ENCODE results near the gene UMAD1. TPM values are rescaled to one million over a fixed set of nuclear protein-coding genes. Genes with fewer than 3 reads are reported as not detected.

UMAD1 gene
- total and polyA plus RNA-seq, 2 of the 4 experiments (the other 2 are of a cell fraction): 5.2 to 8.4 TPM

DNA sequence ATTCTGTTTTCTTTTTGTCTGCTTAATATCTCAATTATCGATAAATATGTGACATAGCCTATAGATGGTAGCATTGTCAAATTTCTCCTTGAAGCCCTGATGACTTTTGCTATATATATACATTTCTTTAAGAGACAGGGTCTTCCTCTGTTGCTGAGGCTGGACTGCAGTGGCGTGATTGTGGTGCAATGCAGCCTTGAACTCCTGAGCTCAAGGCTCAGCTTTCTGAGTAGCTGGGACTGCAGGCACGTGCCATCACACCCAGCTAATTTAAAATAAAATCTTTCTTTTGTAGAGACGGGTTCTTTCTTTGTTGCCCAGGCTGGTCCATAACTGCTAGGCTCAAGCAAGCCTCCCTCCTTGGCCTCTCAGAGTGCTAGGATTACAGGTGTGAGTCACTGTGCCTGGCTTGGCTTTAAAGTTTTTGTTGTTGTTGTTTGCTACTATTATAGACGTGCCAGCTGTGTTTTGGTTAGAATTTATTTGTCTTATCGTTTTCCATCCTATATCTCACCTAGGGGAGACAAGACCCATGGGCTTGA is 7.0 kb downstream of the UMAD1 start:
- no peak for DNase-seq
- Histone ChIP-seq H2AK9ac (replicated peaks; ENCODE audit: low read depth, low read length, poor library complexity) (no peak overlapping the region), H2BK120ac (ENCODE audit: low read depth, low read length) (no peak overlapping the region), H2AFZ (replicated peaks; ENCODE audit: low read length, poor library complexity) (no peak overlapping the region), H3K23ac (ENCODE audit: low read depth, low read length) (no peak overlapping the region), H3K27ac (ENCODE audit: insufficient read depth, low read length) (no peak overlapping the region), H3K4me1 (ENCODE audit: control insufficient read depth, insufficient read depth, low read length) (no peaks in the 10 kb centered on the region), H4K5ac (ENCODE audit: low read depth, low read length) (no peak overlapping the region), H3K14ac (replicated peaks; ENCODE audit: low read depth, low read length) (no peak overlapping the region), H3K4me3 (ENCODE audit: insufficient read depth, low read depth, low read length) (no peak overlapping the region), H2BK5ac (ENCODE audit: low read depth, low read length, poor library complexity, severe bottlenecking) (no peak overlapping the region), H3K27me3 (ENCODE audit: control insufficient read depth, insufficient read depth, low read length) (no peaks in the 10 kb centered on the region), H4K20me1 (ENCODE audit: insufficient read depth, low read length) (no peaks in the 10 kb centered on the region), H3K9me1 (ENCODE audit: insufficient read depth, low read length) (no peaks in the 10 kb centered on the region; the same call in 1 of the 2 replicates), H3K9me3 (ENCODE audit: control insufficient read depth, insufficient read depth, low read length) (no peaks in the 10 kb centered on the region), H2BK15ac (ENCODE audit: low read depth, low read length) (no peak overlapping the region), H2AK5ac (ENCODE audit: low read depth, low read length) (no peak overlapping the region), H3K4me2 (ENCODE audit: low read depth, low read length) (no peak overlapping the region), H2BK20ac (ENCODE audit: low read depth, low read length) (no peak overlapping the region), H3K9ac (ENCODE audit: low read depth, low read length) (no peak overlapping the region), H3K18ac (ENCODE audit: low read depth, low read length) (no peak overlapping the region), H3K4ac (ENCODE audit: low read depth, low read length) (no peak overlapping the region), H3K36me3 (ENCODE audit: control insufficient read depth, insufficient read depth, low read length) (no peaks in the 10 kb centered on the region), H4K91ac (ENCODE audit: insufficient read depth, low read depth, low read length) (no peak overlapping the region), H3K79me1 (ENCODE audit: low read depth in 1 of 2, low read length in 2 of 2) (peaks cover 2 to 3% of the 10 kb centered on the region in 2 experiments; a peak in 2 of 4 replicates), H4K8ac (ENCODE audit: low read depth in 2 of 2, low read length in 2 of 2) (no peak overlapping the region), H3K56ac (ENCODE audit: extremely low read depth, insufficient read depth, low read length) (no peak overlapping the region)
- BruUV-seq (replicated peaks): no TSS peak
- TF ChIP-seq USF2 (IDR thresholded peaks at IDR 0.05; ENCODE audit: low read depth, low read length): no peak
- no peak for TF ChIP-seq CHD1 (IDR thresholded peaks at IDR 0.05; ENCODE audit: low read depth, low read length)
- TF ChIP-seq CEBPB (IDR thresholded peaks at IDR 0.05; ENCODE audit: low read depth, low read length): no peak
- TF ChIP-seq SMC3 (IDR thresholded peaks at IDR 0.05; ENCODE audit: low read depth, low read length): no peak
- no peak for TF ChIP-seq FOS (IDR thresholded peaks at IDR 0.05; ENCODE audit: low read depth, low read length)
- TF ChIP-seq RFX5 (IDR thresholded peaks at IDR 0.05; ENCODE audit: low read depth, low read length): no peak
- CTCF ChIA-PET: interaction anchor here (0.5 to 0.6 kb wide), 2 partner anchors 34 to 623 kb away, joined by 3 read pairs; no protein-coding TSS in a partner anchor
- no peak for ATAC-seq (ENCODE audit: low read depth)
- POLR2A ChIA-PET (ENCODE audit: unreplicated experiment): no interaction called here
- WGBS, 2 experiments (ENCODE audit: extremely low coverage in 2 of 2, insufficient read length in 1 of 2): no CpG with 5 or more reads among the region's 6 CpGs
- intact Hi-C loops (cut with micrococcal nuclease): no loop called here
- dilution Hi-C loops (cut with HindIII; ENCODE audit: low sequenced_read_pairs, unreplicated experiment): no loop called here
- in situ Hi-C loops (cut with MboI; ENCODE audit: low sequenced_read_pairs): no loop called here
